Pancreas (tissue), 10 donors: ENCODE measurements around the gene SLC28A1. TPM values are rescaled to one million over a fixed set of nuclear protein-coding genes. Genes with fewer than 3 reads are reported as not detected.
A peak's percentile ranks its signal among the peaks of the same experiment; 100 is the strongest.

ENCODE experiments used
- ATAC-seq, 4 donors: fragments of 200-7000 bp; cut with Tn5 transposase; one replicate each; pipeline versions ENCODE4 v1.8.0 to v1.9.1; 2020; ENCODE audit warnings: mild to moderate bottlenecking in 4 of 4, moderate library complexity in 4 of 4
- DNase-seq, 6 donors: peaks; one replicate each; pipeline ENCODE4 v3.0.0-alpha.2; 2020
- FAIRE-seq: peaks from 2 replicates; lab custom pipeline; 2012; peaks lifted over from hg19 to GRCh38; lab: Jason Lieb, UNC
- H3K27ac ChIP-seq, 4 donors: fragments of 200-600 bp; sonication (generic); 1 replicate in 3 of 4; 2 replicates in 1 of 4; pipeline versions ENCODE4 v1.5.0 to v1.8.0; 2020
- H3K27me3 ChIP-seq, 4 donors: fragments of 200-600 bp; one replicate each; pipeline ENCODE4 v1.8.0; 2021
- H3K36me3 ChIP-seq, 3 donors: fragments of 200-600 bp; sonication (generic) in 1 of 3; one replicate each; pipeline versions ENCODE4 v1.5.0 to v1.8.0; 2020 to 2021
- H3K4me1 ChIP-seq, 3 donors: fragments of 200-600 bp; one replicate each; pipeline ENCODE4 v1.8.0; 2021
- H3K4me3 ChIP-seq, 4 donors: fragments of 200-600 bp; sonication (generic) in 2 of 4; one replicate each; pipeline versions ENCODE4 v1.5.0 to v1.8.0; 2020 to 2021
- H3K9me3 ChIP-seq, 4 donors: fragments of 200-600 bp; one replicate each; pipeline ENCODE4 v1.8.0; 2021
- CTCF ChIP-seq, 4 donors: fragments of 200-600 bp; sonication (generic) in 3 of 4; IDR thresholded peaks; one replicate each; pipeline versions ENCODE4 v1.5.0 to v1.8.0; 2021; ENCODE audit warnings: antibody characterized with exemption in 4 of 4
- WGBS, 2 donors: extraction: QIAGEN DNeasy Blood & Tissue Kit; methylation state at CpG; one replicate each; pipeline ENCODE4 v1.1.7; 2013; 5-methylcytosine and 5-hydroxymethylcytosine counted together
- intact Hi-C, 3 donors: fragments of 100-400 bp; cut with DNase I; formaldehyde crosslinking; loops; one replicate each; pipeline versions ENCODE4 v1.11.1 to v1.14.2; 2022
- polyA plus RNA-seq, 2 donors: library from polyadenylated mRNA; stranded (reverse); fragments of 200-250 nt; gene quantifications; one replicate each; pipeline ENCODE4 v1.2.3, GENCODE V29; 2013
- total RNA-seq, 6 donors: library from RNA; stranded (reverse); fragmentation: NEBNext Ultra II Directional in 4 of 6; extraction: Animal tissue kit (Norgen Biotek cat#: 25700) in 4 of 6; gene quantifications; one replicate each; pipeline versions ENCODE4 v1.2.1 to v1.2.4, GENCODE V29; 2021 to 2023
- donor health status: healthy with polysubstance abuse.
- donor health status: DM: no; HTN: no; CAD: no; lungs with moderate emphysema.
- donor health status: DM: no; HTN: no; CAD: no.
- donor health status: control.
- donor health status: control.
- donor health status: Bipolar disorder and iron deficiency.
- donor health status: DM: yes; HTN: yes; CAD: no.
- donor health status: DM: no; HTN: no; CAD: no.
- donor health status: DM: no; HTN: no; CAD: no.
- donor health status: DM: yes; HTN: yes; CAD: no.

Gene SLC28A1
- total and polyA plus RNA-seq, 8 donors, result 0.02 to 0.21 (median 0.11) TPM; not detected in 3

- no peak for FAIRE-seq
- intact Hi-C loops, result no loop called here
- no peak for DNase-seq
- 90 to 92% methylated on average over 10 of the region's 10 CpGs for WGBS, 2 donors
- no peak for ATAC-seq
- Histone ChIP-seq H3K36me3 (no peaks in the 10 kb centered on the region), H3K27me3 (no peaks in the 10 kb centered on the region), H3K4me3 (no peak overlapping the region), H3K9me3 (no peaks in the 10 kb centered on the region), H3K4me1 (no peaks in the 10 kb centered on the region), H3K27ac (no peak overlapping the region)
- TF ChIP-seq CTCF (IDR thresholded peaks at IDR 0.05), result no peak
These were observed 8.4 kb downstream of the SLC28A1 start for GRCh38 chr15:84892786-84893307.

GRCh38 chr15:84893607-84894006 lies 9.1 kb downstream of the SLC28A1 start:
- intact Hi-C loops, result no loop called here

GRCh38 chr15:84894736-84895425 lies 10.4 kb downstream of the SLC28A1 start:
- TF ChIP-seq CTCF (IDR thresholded peaks at IDR 0.05), result no peak
- Histone ChIP-seq H3K27me3 (no peaks in the 10 kb centered on the region), H3K36me3 (no peaks in the 10 kb centered on the region), H3K4me1 (no peaks in the 10 kb centered on the region), H3K27ac (no peak overlapping the region), H3K4me3 (no peak overlapping the region), H3K9me3 (no peaks in the 10 kb centered on the region)
- DNase-seq, result no peak
- no peak for FAIRE-seq
- intact Hi-C loops, result no loop called here
- WGBS, 2 donors, result 86 to 88% methylated on average over 12 of the region's 12 CpGs
- ATAC-seq, result no peak

More at GRCh38 chr15:84893607-84894006, 9.1 kb downstream of the SLC28A1 start:
- Histone ChIP-seq H3K36me3 (no peaks in the 10 kb centered on the region), H3K9me3 (no peaks in the 10 kb centered on the region), H3K4me1 (no peaks in the 10 kb centered on the region), H3K27me3 (no peaks in the 10 kb centered on the region), H3K27ac (no peak overlapping the region), H3K4me3 (no peak overlapping the region)
- WGBS, 2 donors, result 77 to 78% methylated on average over 10 of the region's 10 CpGs
- no peak for TF ChIP-seq CTCF (IDR thresholded peaks at IDR 0.05)
- ATAC-seq (no peak), DNase-seq (peak in 1 of 6 donors; percentile 33), FAIRE-seq (no peak)

GRCh38 chr15:84898761-84899160 lies 14.3 kb downstream of the SLC28A1 start:
- Histone ChIP-seq H3K27ac (no peak overlapping the region), H3K9me3 (no peaks in the 10 kb centered on the region), H3K4me1 (no peaks in the 10 kb centered on the region), H3K36me3 (no peaks in the 10 kb centered on the region), H3K27me3 (no peaks in the 10 kb centered on the region), H3K4me3 (no peak overlapping the region)
- intact Hi-C loops, result no loop called here
- DNase-seq (no peak), FAIRE-seq (no peak), ATAC-seq (no peak)
- no peak for TF ChIP-seq CTCF (IDR thresholded peaks at IDR 0.05)
- WGBS, 2 donors, result 58 to 75% methylated on average over 4 of the region's 4 CpGs

GRCh38 chr15:84899750-84900149 lies 15.3 kb downstream of the SLC28A1 start:
- WGBS, 2 donors, result 82 to 88% methylated on average over 7 of the region's 7 CpGs

More at GRCh38 chr15:84899750-84900149, 15.3 kb downstream of the SLC28A1 start:
- no peaks in the 10 kb centered on the region for H3K27me3 ChIP-seq
- no peak for FAIRE-seq
- H3K4me1 ChIP-seq, result no peaks in the 10 kb centered on the region
- no peaks in the 10 kb centered on the region for H3K36me3 ChIP-seq
- no peak overlapping the region for H3K27ac ChIP-seq
- DNase-seq, result no peak
- no peak overlapping the region for H3K4me3 ChIP-seq
- no peak for ATAC-seq
- no peaks in the 10 kb centered on the region for H3K9me3 ChIP-seq
- no peak for TF ChIP-seq CTCF (IDR thresholded peaks at IDR 0.05)
- intact Hi-C loops, result no loop called here
